DOHH2 (cell line): ENCODE results near the gene HELB.

Experiments
- H3F3A ChIP-seq: fragments of 200-600 bp; sonication (generic), shearing (Covaris generic); 2 replicates; pipeline ENCODE4 v1.6.0; 2016; ENCODE audit warnings: antibody characterized with exemption, mild to moderate bottlenecking; ENCODE audit not compliant: control insufficient read depth, insufficient read depth
- H3K27ac ChIP-seq: fragments of 200-600 bp; sonication (generic); 2 replicates; pipeline ENCODE4 v1.5.1; 2014; ENCODE audit warnings: low read depth, mild to moderate bottlenecking, low read length, moderate library complexity
- H3K27me3 ChIP-seq: fragments of 200-600 bp; sonication (generic); 2 replicates; pipeline ENCODE4 v1.6.1; 2014; ENCODE audit warnings: mild to moderate bottlenecking, low read length, mixed read lengths; ENCODE audit not compliant: control insufficient read depth
- H3K36me3 ChIP-seq: fragments of 200-600 bp; sonication (generic); 2 replicates; pipeline ENCODE4 v1.6.1; 2014; ENCODE audit warnings: mild to moderate bottlenecking, low read length, moderate library complexity, mixed read lengths; ENCODE audit not compliant: control insufficient read depth
- H3K4me1 ChIP-seq: fragments of 200-600 bp; sonication (generic); 2 replicates; pipeline ENCODE4 v1.6.1; 2014; ENCODE audit warnings: mild to moderate bottlenecking, low read length, mixed read lengths; ENCODE audit not compliant: control insufficient read depth
- H3K4me2 ChIP-seq: fragments of 200-600 bp; sonication (generic); 2 replicates; pipeline ENCODE4 v1.6.0; 2014; ENCODE audit warnings: mild to moderate bottlenecking, low read length, moderate library complexity
- H3K4me3 ChIP-seq: fragments of 200-600 bp; sonication (generic); 2 replicates; pipeline ENCODE4 v1.5.1; 2014; ENCODE audit warnings: mild to moderate bottlenecking, low read length, mixed read lengths
- H3K79me2 ChIP-seq: fragments of 200-600 bp; sonication (generic); 2 replicates; pipeline ENCODE4 v1.6.1; 2014; ENCODE audit warnings: mild to moderate bottlenecking, low read length, mixed read lengths; ENCODE audit not compliant: control insufficient read depth
- H3K9me2 ChIP-seq: fragments of 200-600 bp; sonication (generic); replicated peaks from 2 replicates; pipeline ENCODE4 v1.6.1; 2014; ENCODE audit warnings: mild to moderate bottlenecking, low read length, mixed read lengths; ENCODE audit not compliant: control insufficient read depth
- H3K9me3 ChIP-seq: fragments of 200-600 bp; sonication (generic); 2 replicates; pipeline ENCODE4 v1.6.1; 2014; ENCODE audit warnings: antibody characterized with exemption, low read length, mixed read lengths; ENCODE audit not compliant: control insufficient read depth, insufficient read depth
- H4K20me1 ChIP-seq: fragments of 200-600 bp; sonication (generic); 2 replicates; pipeline ENCODE4 v1.6.0; 2014; ENCODE audit warnings: low read depth, mild to moderate bottlenecking, antibody characterized with exemption, low read length, moderate library complexity; ENCODE audit not compliant: control insufficient read depth, insufficient read depth
- EZH2phosphoT487 ChIP-seq: fragments of 200-600 bp; sonication (generic); IDR thresholded peaks from 2 replicates; pipeline ENCODE4 v1.6.1; 2017; ENCODE audit warnings: borderline replicate concordance, mild to moderate bottlenecking, antibody characterized with exemption, low read length, moderate library complexity, mixed read lengths
- TF ChIP-seq, protein P1 (sequence below): fragments of 200-600 bp; sonication (generic); IDR thresholded peaks from one replicate; pipeline ENCODE4 v1.5.1; 2014; ENCODE audit warnings: antibody characterized with exemption, mild to moderate bottlenecking, low read depth, low read length; ENCODE audit not compliant: poor library complexity, severe bottlenecking

HELB gene

DNA sequence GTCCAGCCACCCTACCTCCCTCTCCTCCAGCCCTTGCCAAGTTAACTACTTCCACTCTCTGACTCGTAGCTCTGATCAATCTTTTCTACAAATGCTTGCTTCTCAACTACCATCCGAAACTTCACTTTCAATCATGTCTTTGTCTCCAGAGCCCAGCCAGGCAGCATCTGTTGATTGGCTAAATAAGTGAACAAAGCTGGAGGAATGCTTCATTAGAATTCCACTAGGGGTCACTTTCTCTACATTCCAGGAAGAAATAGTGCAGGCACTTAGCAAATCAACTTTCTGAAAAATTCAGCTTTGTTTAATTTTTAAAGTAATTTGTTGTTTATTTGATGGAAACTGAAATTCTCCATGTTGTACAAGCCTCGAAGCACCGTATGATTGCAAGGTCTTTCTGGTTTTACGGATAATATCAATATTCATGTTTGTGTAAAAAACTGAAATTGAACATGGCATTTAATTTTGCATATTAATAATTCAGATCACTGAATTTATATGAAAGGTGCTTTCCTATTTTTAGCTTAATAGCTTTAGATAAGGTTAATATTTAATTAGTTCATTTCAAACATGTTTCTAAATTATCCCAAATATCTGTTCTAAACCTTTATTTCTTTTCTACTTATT is 32.4 kb upstream of the HELB start:
- peak overlapping the region; percentile 65 for H3K4me2 ChIP-seq
- no peaks in the 10 kb centered on the region for H3K9me3 ChIP-seq

GRCh38 chr12:66270613-66271012 is 31.7 kb upstream of the HELB start:
- peaks cover 31% of the 10 kb centered on the region for H3K4me1 ChIP-seq
- no peaks in the 10 kb centered on the region for H3K79me2 ChIP-seq
- H3K4me3 ChIP-seq, result no peak overlapping the region
- H3K9me2 ChIP-seq, result no peaks in the 10 kb centered on the region
- no peaks in the 10 kb centered on the region for H3K9me3 ChIP-seq
- H3K4me2 ChIP-seq, result no peak overlapping the region
- H3K27me3 ChIP-seq, result no peaks in the 10 kb centered on the region
- H3F3A ChIP-seq, result 0 out of 2 replicates have a peak, but pooled peaks cover 3% of the 10 kb centered on the region
- H3K36me3 ChIP-seq, result no peaks in the 10 kb centered on the region
- TF ChIP-seq EZH2phosphoT487, result no peak
- TF ChIP-seq, protein P1, sequence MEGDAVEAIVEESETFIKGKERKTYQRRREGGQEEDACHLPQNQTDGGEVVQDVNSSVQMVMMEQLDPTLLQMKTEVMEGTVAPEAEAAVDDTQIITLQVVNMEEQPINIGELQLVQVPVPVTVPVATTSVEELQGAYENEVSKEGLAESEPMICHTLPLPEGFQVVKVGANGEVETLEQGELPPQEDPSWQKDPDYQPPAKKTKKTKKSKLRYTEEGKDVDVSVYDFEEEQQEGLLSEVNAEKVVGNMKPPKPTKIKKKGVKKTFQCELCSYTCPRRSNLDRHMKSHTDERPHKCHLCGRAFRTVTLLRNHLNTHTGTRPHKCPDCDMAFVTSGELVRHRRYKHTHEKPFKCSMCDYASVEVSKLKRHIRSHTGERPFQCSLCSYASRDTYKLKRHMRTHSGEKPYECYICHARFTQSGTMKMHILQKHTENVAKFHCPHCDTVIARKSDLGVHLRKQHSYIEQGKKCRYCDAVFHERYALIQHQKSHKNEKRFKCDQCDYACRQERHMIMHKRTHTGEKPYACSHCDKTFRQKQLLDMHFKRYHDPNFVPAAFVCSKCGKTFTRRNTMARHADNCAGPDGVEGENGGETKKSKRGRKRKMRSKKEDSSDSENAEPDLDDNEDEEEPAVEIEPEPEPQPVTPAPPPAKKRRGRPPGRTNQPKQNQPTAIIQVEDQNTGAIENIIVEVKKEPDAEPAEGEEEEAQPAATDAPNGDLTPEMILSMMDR, result no peak
- no peak overlapping the region for H3K27ac ChIP-seq
- no peaks in the 10 kb centered on the region for H4K20me1 ChIP-seq

More for the DNA sequence above, 32.4 kb upstream of the HELB start:
- Histone ChIP-seq H3K4me3 (no peak overlapping the region; the same call in 1 of the 2 replicates), H3K79me2 (no peaks in the 10 kb centered on the region), H3K27ac (no peak overlapping the region), H3K4me1 (peaks cover 31% of the 10 kb centered on the region), H3F3A (0 out of 2 replicates have a peak, but pooled peaks cover 3% of the 10 kb centered on the region), H3K9me2 (no peaks in the 10 kb centered on the region), H4K20me1 (no peaks in the 10 kb centered on the region), H3K36me3 (no peaks in the 10 kb centered on the region), H3K27me3 (no peaks in the 10 kb centered on the region)
- no peak for TF ChIP-seq EZH2phosphoT487
- TF ChIP-seq, protein P1, result peak; percentile 72

DNA sequence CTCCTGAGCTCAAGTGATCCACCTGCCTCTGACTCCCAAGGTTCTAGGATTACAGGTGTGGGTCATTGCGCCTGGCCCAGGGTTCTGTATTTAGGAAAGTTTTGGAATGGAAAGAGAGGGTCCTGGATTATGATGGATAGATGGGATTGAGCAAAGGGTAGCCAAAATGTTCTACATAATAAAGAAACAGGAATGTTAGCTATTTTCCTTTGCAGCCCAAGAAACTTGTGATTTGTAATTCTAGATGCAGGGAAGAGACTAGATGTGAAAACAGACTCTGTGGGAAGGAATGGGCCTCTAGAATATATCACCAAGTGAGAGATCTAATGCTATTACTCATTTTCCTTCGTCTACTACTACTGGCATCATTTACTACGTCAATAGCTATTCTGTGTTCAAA is 29.6 kb upstream of the HELB start:
- TF ChIP-seq, protein P1, result no peak
- no peak for TF ChIP-seq EZH2phosphoT487
- H3K4me1 ChIP-seq, result peaks cover 22% of the 10 kb centered on the region
- no peaks in the 10 kb centered on the region for H3K79me2 ChIP-seq
- H3K9me2 ChIP-seq, result no peaks in the 10 kb centered on the region
- H3K27ac ChIP-seq, result no peak overlapping the region
- H3K36me3 ChIP-seq, result no peaks in the 10 kb centered on the region
- no peak overlapping the region for H3K4me3 ChIP-seq
- H3K4me2 ChIP-seq, result no peak overlapping the region
- H3F3A ChIP-seq, result 0 out of 2 replicates have a peak, but pooled peaks cover 3% of the 10 kb centered on the region
- H3K27me3 ChIP-seq, result no peaks in the 10 kb centered on the region
- no peaks in the 10 kb centered on the region for H4K20me1 ChIP-seq
- no peaks in the 10 kb centered on the region for H3K9me3 ChIP-seq
